H1 (cell line): Measurements from ENCODE around the gene SYNGR4. TPM values are rescaled to one million over a fixed set of nuclear protein-coding genes. Genes with fewer than 3 reads are reported as not detected.
A peak's percentile ranks its signal among the peaks of the same experiment; 100 is the strongest.

ENCODE experiments used
- CEBPB ChIP-seq: IDR thresholded peaks from 2 replicates; pipeline ENCODE4 v1.6.1; 2012; ENCODE audit warnings: low read depth, low read length
- CHD7 ChIP-seq: fragments of 300-600 bp; sonication (generic); IDR thresholded peaks from 2 replicates; pipeline ENCODE4 v1.7.1; 2012; ENCODE audit warnings: low read length, moderate library complexity, mild to moderate bottlenecking, inconsistent platforms; ENCODE audit not compliant: insufficient replicate concordance
- KDM5A ChIP-seq: fragments of 200-600 bp; IDR thresholded peaks from 2 replicates; pipeline ENCODE4 v1.7.1; 2012; ENCODE audit warnings: mild to moderate bottlenecking, low read length, inconsistent platforms, mixed read lengths
- POLR2AphosphoS5 ChIP-seq: IDR thresholded peaks from 2 replicates; pipeline ENCODE4 v1.6.1; 2011; ENCODE audit warnings: low read depth, low read length
- RAD21 ChIP-seq, 2 experiments: IDR thresholded peaks in 1 of 2; conservative IDR thresholded peaks in 1 of 2; 2 replicates each; pipeline ENCODE4 v1.6.1; 2011; ENCODE audit warnings: low read depth in 2 of 2, low read length in 2 of 2, improper control_type of control experiment in 1 of 2, inconsistent platforms in 1 of 2, mild to moderate bottlenecking in 1 of 2, moderate library complexity in 1 of 2
- RFX5 ChIP-seq: IDR thresholded peaks from 2 replicates; pipeline ENCODE4 v1.6.1; 2011; ENCODE audit warnings: low read depth, low read length, improper control_type of control experiment, borderline replicate concordance
- SIX5 ChIP-seq: IDR thresholded peaks from 2 replicates; pipeline ENCODE4 v1.6.1; 2011; ENCODE audit warnings: mild to moderate bottlenecking, low read depth, low read length
- USF2 ChIP-seq: IDR thresholded peaks from 2 replicates; pipeline ENCODE4 v1.6.1; 2011; ENCODE audit warnings: low read length, improper control_type of control experiment
- polyA plus RNA-seq, 7 experiments: library from polyadenylated mRNA; depleted of rRNA in 3 of 7; stranded (reverse) in 5 of 7; unstranded in 2 of 7; fragments of >200 nt in 5 of 7; fragments of 200-250 nt in 2 of 7; gene quantifications; 1 replicate in 5 of 7; 2 replicates in 1 of 7; 4 replicates in 1 of 7; pipeline versions ENCODE4 v1.2.1 to v1.2.3, GENCODE V29; 2011 to 2013; ENCODE audit warnings: missing spikeins in 2 of 7, mixed read lengths in 2 of 7
- total RNA-seq: library from RNA; stranded (reverse); fragmentation: NEBNext Ultra II Directional; extraction: Animal tissue kit (Norgen Biotek cat#: 25700); gene quantifications from 2 replicates; pipeline ENCODE4 v1.2.1, GENCODE V29; 2021

The SYNGR4 gene
- total and polyA plus RNA-seq, 2 of the 8 experiments (the other 6 are each of a cell fraction or from before 2014, with no cell fraction given) = 0.41 TPM; not detected in 1

- TF ChIP-seq USF2 (no peak), KDM5A (no peak), RAD21 (IDR thresholded peaks at IDR 0.05 in 1 of 2, conservative IDR thresholded peaks at IDR 0.05 in 1 of 2; ENCODE audit: low read depth in 2 of 2, low read length in 2 of 2) (no peak), POLR2AphosphoS5 (no peak), RFX5 (no peak), CEBPB (no peak), CHD7 (no peak), SIX5 (peak; percentile 98)
These were observed 1.3 kb upstream of the SYNGR4 start (continued) for GRCh38 chr19:48362716-48363499.
